ENCODE results near the gene ETV4.

Gene ETV4

DNA sequence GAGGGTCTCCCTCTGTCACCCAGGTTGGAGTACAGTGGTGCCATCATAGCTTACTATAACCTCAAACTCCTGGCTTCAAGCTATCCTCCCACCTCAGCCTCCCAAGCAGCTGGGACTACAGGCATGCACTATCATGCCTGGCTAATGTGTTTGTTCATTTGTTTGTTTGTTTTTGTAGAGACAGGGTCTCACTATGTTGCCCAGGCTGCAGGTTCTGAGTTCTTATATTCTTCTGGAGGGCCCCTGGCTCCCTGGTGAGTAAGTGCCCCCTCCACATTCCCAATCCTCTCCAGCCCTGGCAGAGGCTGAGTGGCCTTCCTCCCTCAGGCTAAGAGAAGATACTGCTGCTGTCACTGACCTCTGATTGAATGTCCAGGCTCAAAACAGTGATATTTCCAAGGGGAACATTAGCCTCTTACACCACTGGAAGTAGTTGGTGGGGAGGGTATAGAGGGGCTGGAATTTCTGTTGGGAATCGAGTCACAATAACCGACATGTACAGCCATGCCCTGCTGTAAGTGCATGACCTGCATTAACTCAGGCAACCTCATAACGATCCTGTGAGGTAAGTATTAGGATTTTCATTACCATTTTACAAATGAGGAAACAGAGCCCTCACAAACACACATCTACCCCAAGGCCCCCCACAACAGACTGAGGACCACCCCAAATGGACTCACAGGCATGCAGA is 2.7 kb upstream of the ETV4 start:
- H3K36me3 ChIP-seq (ENCODE audit: control insufficient read depth, insufficient read depth, low read length): no peaks in the 10 kb centered on the region
- no peak overlapping the region for H3K9ac ChIP-seq (ENCODE audit: low read length)
- peaks cover 5% of the 10 kb centered on the region for H3K4me1 ChIP-seq (ENCODE audit: control insufficient read depth, insufficient read depth, low read length)
- no peak overlapping the region for H3K27ac ChIP-seq (ENCODE audit: low read depth, low read length)
- H3K4me3 ChIP-seq (ENCODE audit: low read length): no peak overlapping the region
- peaks cover 4% of the 10 kb centered on the region for H3K27me3 ChIP-seq (ENCODE audit: control insufficient read depth, insufficient read depth, low read length)

DNA sequence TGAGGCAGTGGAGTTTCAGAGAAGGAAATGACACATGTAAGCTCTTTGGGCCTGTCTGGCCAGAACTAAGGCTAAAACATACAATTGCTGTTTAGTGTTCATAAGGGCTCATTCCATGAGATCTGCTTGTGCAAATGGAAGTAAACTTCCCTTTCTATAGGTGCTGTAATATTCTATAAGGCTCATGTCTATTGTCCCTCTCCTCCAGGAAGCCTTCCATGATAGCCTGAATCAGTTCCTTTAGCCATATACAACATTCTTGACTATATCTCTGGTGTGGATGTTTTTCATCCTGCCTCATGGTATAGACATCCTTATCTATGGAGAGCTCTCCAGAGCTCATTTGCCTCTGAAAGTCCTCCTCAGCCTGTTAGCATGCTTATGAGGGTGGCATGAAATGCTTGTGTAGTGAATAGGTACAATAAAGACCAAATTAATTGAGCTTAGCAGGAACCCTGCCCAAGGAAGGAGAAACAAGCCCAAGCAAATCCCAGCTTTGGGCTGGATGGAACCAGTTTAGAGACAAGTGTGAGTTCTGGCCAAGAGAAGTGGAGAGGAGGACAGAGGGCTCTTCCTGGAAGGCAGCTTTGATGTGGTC is 1.6 kb upstream of the ETV4 start:
- no peak overlapping the region for H3K4me3 ChIP-seq (ENCODE audit: low read length)
- no peak overlapping the region for H3K9ac ChIP-seq (ENCODE audit: low read length)
- no peaks in the 10 kb centered on the region for H3K36me3 ChIP-seq (ENCODE audit: control insufficient read depth, insufficient read depth, low read length)
- H3K4me1 ChIP-seq (ENCODE audit: control insufficient read depth, insufficient read depth, low read length): peaks cover 5% of the 10 kb centered on the region
- H3K27me3 ChIP-seq (ENCODE audit: control insufficient read depth, insufficient read depth, low read length): peaks cover 4% of the 10 kb centered on the region
- H3K27ac ChIP-seq (ENCODE audit: low read depth, low read length): no peak overlapping the region

DNA sequence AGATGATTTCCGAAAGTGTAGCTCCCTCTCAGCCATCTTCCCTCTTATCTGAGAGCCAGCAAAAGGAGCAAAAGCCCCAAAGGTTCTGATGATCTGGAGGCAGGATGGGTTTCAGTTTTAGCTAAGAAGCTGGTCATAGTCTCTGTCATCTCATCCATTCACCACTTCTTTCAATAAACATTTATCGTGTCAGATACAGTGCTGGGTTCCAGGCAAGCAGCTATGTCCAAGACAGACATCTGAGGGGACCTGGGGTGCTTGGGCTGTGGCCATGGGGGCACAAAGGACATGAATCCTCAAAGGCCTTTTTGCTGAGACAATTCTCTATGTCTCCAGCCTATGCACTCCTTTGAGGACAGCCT is 1.0 kb upstream of the ETV4 start:
- H3K36me3 ChIP-seq (ENCODE audit: control insufficient read depth, insufficient read depth, low read length): no peaks in the 10 kb centered on the region
- H3K4me3 ChIP-seq (ENCODE audit: low read length): no peak overlapping the region
- peaks cover 4% of the 10 kb centered on the region for H3K27me3 ChIP-seq (ENCODE audit: control insufficient read depth, insufficient read depth, low read length)
- no peak overlapping the region for H3K27ac ChIP-seq (ENCODE audit: low read depth, low read length)
- no peak overlapping the region for H3K9ac ChIP-seq (ENCODE audit: low read length)
- peaks cover 5% of the 10 kb centered on the region for H3K4me1 ChIP-seq (ENCODE audit: control insufficient read depth, insufficient read depth, low read length)

- no peaks in the 10 kb centered on the region for H3K36me3 ChIP-seq (ENCODE audit: control insufficient read depth, insufficient read depth, low read length)
- no peak overlapping the region for H3K27ac ChIP-seq (ENCODE audit: low read depth, low read length)
- peaks cover 5% of the 10 kb centered on the region for H3K4me1 ChIP-seq (ENCODE audit: control insufficient read depth, insufficient read depth, low read length)
- H3K9ac ChIP-seq (ENCODE audit: low read length): no peak overlapping the region
- peak overlapping the region; percentile 66 for H3K4me3 ChIP-seq (ENCODE audit: low read length)
- H3K27me3 ChIP-seq (ENCODE audit: control insufficient read depth, insufficient read depth, low read length): peaks cover 4% of the 10 kb centered on the region
Observed at GRCh38 chr17:43545383-43545632, 832 bp downstream of the ETV4 start.

- Histone ChIP-seq H3K4me3 (ENCODE audit: low read length) (no peak overlapping the region), H3K27ac (ENCODE audit: low read depth, low read length) (no peak overlapping the region), H3K4me1 (ENCODE audit: control insufficient read depth, insufficient read depth, low read length) (peaks cover 5% of the 10 kb centered on the region), H3K27me3 (ENCODE audit: control insufficient read depth, insufficient read depth, low read length) (peaks cover 4% of the 10 kb centered on the region), H3K36me3 (ENCODE audit: control insufficient read depth, insufficient read depth, low read length) (no peaks in the 10 kb centered on the region), H3K9ac (ENCODE audit: low read length) (no peak overlapping the region)
Observed at GRCh38 chr17:43543771-43544575, 2.2 kb downstream of the ETV4 start.

GRCh38 chr17:43543300-43543699 is 2.8 kb downstream of the ETV4 start:
- no peaks in the 10 kb centered on the region for H3K36me3 ChIP-seq (ENCODE audit: control insufficient read depth, insufficient read depth, low read length)
- H3K4me3 ChIP-seq (ENCODE audit: low read length): no peak overlapping the region
- H3K9ac ChIP-seq (ENCODE audit: low read length): no peak overlapping the region
- H3K4me1 ChIP-seq (ENCODE audit: control insufficient read depth, insufficient read depth, low read length): peaks cover 5% of the 10 kb centered on the region
- peaks cover 4% of the 10 kb centered on the region for H3K27me3 ChIP-seq (ENCODE audit: control insufficient read depth, insufficient read depth, low read length)
- no peak overlapping the region for H3K27ac ChIP-seq (ENCODE audit: low read depth, low read length)

DNA sequence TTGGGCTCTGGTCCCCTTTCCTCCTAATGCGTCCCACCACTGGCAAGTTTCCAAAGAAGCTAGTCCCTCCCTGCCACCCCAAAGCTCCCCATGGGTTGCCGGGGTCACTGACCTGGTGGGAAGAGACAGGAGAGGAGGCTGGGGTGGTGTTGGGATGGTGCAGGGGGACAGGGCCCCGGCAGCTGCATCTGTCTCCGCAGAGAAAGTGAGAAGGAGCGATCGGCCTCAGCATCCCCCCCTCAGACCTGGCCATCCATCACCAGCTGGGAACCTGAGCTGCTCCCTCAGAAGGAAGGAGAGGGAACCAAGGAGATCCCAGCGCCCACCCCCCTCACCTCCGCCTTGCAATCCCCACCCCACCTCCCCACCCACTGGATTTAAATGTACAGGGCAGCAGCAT is 3.3 kb downstream of the ETV4 start:
- Histone ChIP-seq H3K4me1 (ENCODE audit: control insufficient read depth, insufficient read depth, low read length) (peaks cover 5% of the 10 kb centered on the region), H3K27ac (ENCODE audit: low read depth, low read length) (no peak overlapping the region), H3K36me3 (ENCODE audit: control insufficient read depth, insufficient read depth, low read length) (no peaks in the 10 kb centered on the region), H3K4me3 (ENCODE audit: low read length) (no peak overlapping the region), H3K27me3 (ENCODE audit: control insufficient read depth, insufficient read depth, low read length) (peaks cover 4% of the 10 kb centered on the region), H3K9ac (ENCODE audit: low read length) (no peak overlapping the region)

- H3K9ac ChIP-seq (ENCODE audit: low read length): no peak overlapping the region
- no peak overlapping the region for H3K4me3 ChIP-seq (ENCODE audit: low read length)
- H3K27ac ChIP-seq (ENCODE audit: low read depth, low read length): no peak overlapping the region
- H3K27me3 ChIP-seq (ENCODE audit: control insufficient read depth, insufficient read depth, low read length): no peaks in the 10 kb centered on the region
- H3K36me3 ChIP-seq (ENCODE audit: control insufficient read depth, insufficient read depth, low read length): no peaks in the 10 kb centered on the region
- H3K4me1 ChIP-seq (ENCODE audit: control insufficient read depth, insufficient read depth, low read length): no peaks in the 10 kb centered on the region
Observed at GRCh38 chr17:43540821-43541674, 5.1 kb downstream of the ETV4 start.

- Histone ChIP-seq H3K4me1 (ENCODE audit: control insufficient read depth, insufficient read depth, low read length) (no peaks in the 10 kb centered on the region), H3K36me3 (ENCODE audit: control insufficient read depth, insufficient read depth, low read length) (no peaks in the 10 kb centered on the region), H3K9ac (ENCODE audit: low read length) (no peak overlapping the region), H3K27ac (ENCODE audit: low read depth, low read length) (no peak overlapping the region), H3K4me3 (ENCODE audit: low read length) (no peak overlapping the region), H3K27me3 (ENCODE audit: control insufficient read depth, insufficient read depth, low read length) (no peaks in the 10 kb centered on the region)
Observed at GRCh38 chr17:43536236-43536992, 9.7 kb downstream of the ETV4 start.

DNA sequence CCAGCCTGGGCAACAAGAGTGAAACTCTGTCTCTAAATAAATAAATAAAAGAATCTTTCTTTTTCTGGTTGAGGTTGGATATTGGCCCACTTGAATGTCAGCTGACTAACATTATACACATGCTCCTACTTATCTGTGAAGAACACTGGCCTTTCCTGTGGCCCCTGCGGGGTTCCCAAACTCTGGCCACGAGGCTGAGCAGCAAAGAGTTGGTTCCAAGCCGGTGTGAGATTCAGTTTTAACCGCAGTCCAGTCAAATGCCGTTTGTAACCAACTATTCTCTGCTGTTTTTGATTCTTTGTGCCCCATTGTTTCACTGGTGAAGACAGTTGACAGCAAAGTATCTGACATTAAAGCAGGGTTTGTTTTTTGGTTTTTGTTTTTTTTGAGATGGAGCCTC is 11.2 kb downstream of the ETV4 start:
- Histone ChIP-seq H3K4me1 (ENCODE audit: control insufficient read depth, insufficient read depth, low read length) (peaks cover 9% of the 10 kb centered on the region), H3K36me3 (ENCODE audit: control insufficient read depth, insufficient read depth, low read length) (no peaks in the 10 kb centered on the region), H3K27me3 (ENCODE audit: control insufficient read depth, insufficient read depth, low read length) (no peaks in the 10 kb centered on the region), H3K4me3 (ENCODE audit: low read length) (no peak overlapping the region), H3K9ac (ENCODE audit: low read length) (no peak overlapping the region), H3K27ac (ENCODE audit: low read depth, low read length) (no peak overlapping the region)

DNA sequence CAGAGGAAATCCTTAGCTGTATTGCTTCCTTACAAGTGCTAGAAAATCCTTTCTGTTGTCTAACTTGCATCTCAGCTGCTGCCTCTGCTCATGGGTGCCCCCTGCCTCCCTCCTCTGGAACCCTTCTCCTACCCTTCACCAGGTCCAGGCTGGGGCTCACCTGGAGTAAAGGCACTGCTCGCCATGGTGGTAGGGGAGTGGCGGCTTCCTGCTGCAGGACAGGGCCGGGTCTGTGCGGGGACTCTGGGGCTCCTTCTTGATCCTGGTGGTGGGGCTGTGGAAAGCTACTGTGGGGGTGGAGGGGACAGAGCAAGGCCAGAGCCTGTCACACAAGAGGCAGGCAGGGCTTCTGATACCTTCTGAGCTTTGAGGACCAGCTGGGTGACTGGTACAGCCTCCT is 12.4 kb downstream of the ETV4 start:
- H3K27me3 ChIP-seq (ENCODE audit: control insufficient read depth, insufficient read depth, low read length): no peaks in the 10 kb centered on the region
- H3K36me3 ChIP-seq (ENCODE audit: control insufficient read depth, insufficient read depth, low read length): no peaks in the 10 kb centered on the region
- no peak overlapping the region for H3K9ac ChIP-seq (ENCODE audit: low read length)
- H3K4me3 ChIP-seq (ENCODE audit: low read length): no peak overlapping the region
- peaks cover 9% of the 10 kb centered on the region for H3K4me1 ChIP-seq (ENCODE audit: control insufficient read depth, insufficient read depth, low read length)
- no peak overlapping the region for H3K27ac ChIP-seq (ENCODE audit: low read depth, low read length)

- Histone ChIP-seq H3K9ac (ENCODE audit: low read length) (no peak overlapping the region), H3K27ac (ENCODE audit: low read depth, low read length) (no peak overlapping the region), H3K4me1 (ENCODE audit: control insufficient read depth, insufficient read depth, low read length) (peaks cover 9% of the 10 kb centered on the region), H3K36me3 (ENCODE audit: control insufficient read depth, insufficient read depth, low read length) (no peaks in the 10 kb centered on the region), H3K4me3 (ENCODE audit: low read length) (no peak overlapping the region), H3K27me3 (ENCODE audit: control insufficient read depth, insufficient read depth, low read length) (no peaks in the 10 kb centered on the region)
Observed at GRCh38 chr17:43532581-43532980, 13.6 kb downstream of the ETV4 start.

Data from rectal smooth muscle tissue (tissue), 1 donor.